B cell (primary cell): ENCODE data around the gene TUBB2A. TPM values are rescaled to one million over a fixed set of nuclear protein-coding genes. Genes with fewer than 3 reads are reported as not detected.

Source experiments
- ATAC-seq: fragments of 200-7000 bp; cut with Tn5 transposase; one replicate; pipeline ENCODE4 v1.10.0; 2021; ENCODE audit warnings: low read depth, mild to moderate bottlenecking, moderate number of reproducible peaks, moderate library complexity
- CTCF ChIA-PET: fragments of 350-600 bp; sonication (Branson Sonifier 250); formaldehyde crosslinking; loops from one replicate; lab custom pipeline; 2021; ENCODE audit warnings: antibody characterized with exemption, inconsistent platforms; lab: Charles Lee
- POLR2A ChIA-PET: fragments of 350-600 bp; sonication (Branson Sonifier 250); formaldehyde crosslinking; loops from one replicate; lab custom pipeline; 2021; ENCODE audit warnings: antibody characterized with exemption; lab: Charles Lee
- DNase-seq: peaks from one replicate; pipeline ENCODE4 v3.0.0; 2013
- H2AFZ ChIP-seq: 2 replicates; pipeline ENCODE4 v1.6.1; 2012; ENCODE audit warnings: mild to moderate bottlenecking, low read depth, low read length; ENCODE audit not compliant: insufficient read depth, poor library complexity, severe bottlenecking
- H3K27ac ChIP-seq, 2 donors: 1 replicate in 1 of 2; 2 replicates in 1 of 2; pipeline ENCODE4 v1.5.1; 2012 to 2013; ENCODE audit warnings: low read length in 2 of 2, mild to moderate bottlenecking in 2 of 2, moderate library complexity in 1 of 2
- H3K27me3 ChIP-seq, 4 experiments: fragments of 200-600 bp in 1 of 4; sonication (generic) in 1 of 4; replicated peaks in 1 of 4; 1 replicate in 2 of 4; 2 replicates in 2 of 4; pipeline versions ENCODE4 v1.6.1 to v1.7.0; 2013 to 2016; ENCODE audit warnings: low read length in 3 of 4, mild to moderate bottlenecking in 2 of 4, mixed read lengths in 1 of 4, moderate library complexity in 1 of 4; ENCODE audit not compliant: insufficient read depth in 4 of 4, control insufficient read depth in 3 of 4; ENCODE audit errors: control extremely low read depth in 1 of 4
- H3K36me3 ChIP-seq, 2 experiments: replicated peaks in 1 of 2; 1 replicate in 1 of 2; 2 replicates in 1 of 2; pipeline versions ENCODE4 v1.6.1 to v1.7.1; 2013; ENCODE audit warnings: low read length in 1 of 2; ENCODE audit not compliant: insufficient read depth in 2 of 2, control insufficient read depth in 1 of 2; ENCODE audit errors: control extremely low read depth in 1 of 2, extremely low read depth in 1 of 2
- H3K4me1 ChIP-seq, 2 donors: fragments of 200-600 bp in 1 of 2; sonication (generic) in 1 of 2; 1 replicate in 1 of 2; 2 replicates in 1 of 2; pipeline versions ENCODE4 v1.5.1 to v1.6.1; 2013 to 2017; ENCODE audit warnings: low read length in 2 of 2; ENCODE audit not compliant: control insufficient read depth in 2 of 2, insufficient read depth in 2 of 2
- H3K4me2 ChIP-seq: replicated peaks from 2 replicates; pipeline ENCODE3; 2012; ENCODE audit warnings: mild to moderate bottlenecking, low read depth, low read length; ENCODE audit not compliant: poor library complexity, severe bottlenecking
- H3K4me3 ChIP-seq, 5 experiments: fragments of 200-600 bp in 1 of 5; sonication (generic) in 1 of 5; 1 replicate in 3 of 5; 2 replicates in 2 of 5; pipeline versions ENCODE4 v1.5.1 to v1.7.0; 2011 to 2016; ENCODE audit warnings: low read length in 4 of 5, mild to moderate bottlenecking in 4 of 5, low read depth in 2 of 5, control low read depth in 1 of 5, moderate library complexity in 1 of 5; ENCODE audit not compliant: insufficient read depth in 1 of 5; ENCODE audit errors: control extremely low read depth in 1 of 5, extremely low read depth in 1 of 5
- H3K79me2 ChIP-seq: fragments of 200-600 bp; sonication (generic); one replicate; pipeline ENCODE4 v1.6.0; 2016; ENCODE audit warnings: low read length; ENCODE audit not compliant: control insufficient read depth, insufficient read depth
- H3K9ac ChIP-seq: fragments of 200-600 bp; sonication (generic); 2 replicates; pipeline ENCODE4 v1.6.1; 2017; ENCODE audit warnings: mild to moderate bottlenecking, low read length, moderate library complexity
- H3K9me3 ChIP-seq, 3 donors: one replicate each; pipeline versions ENCODE4 v1.6.1 to v1.7.1; 2013; ENCODE audit warnings: low read length in 2 of 3; ENCODE audit not compliant: control insufficient read depth in 2 of 3, insufficient read depth in 1 of 3; ENCODE audit errors: control extremely low read depth in 1 of 3
- H4K20me1 ChIP-seq: 2 replicates; pipeline ENCODE4 v1.6.0; 2012; ENCODE audit warnings: mild to moderate bottlenecking, low read length; ENCODE audit not compliant: insufficient read depth, control insufficient read depth, poor library complexity, severe bottlenecking
- H3K27ac Mint-ChIP-seq: one replicate; pipeline ENCODE4 v1.8.0; 2021; ENCODE audit warnings: mixed read lengths
- H3K27me3 Mint-ChIP-seq: one replicate; pipeline ENCODE4 v1.8.0; 2021; ENCODE audit warnings: mixed read lengths
- H3K4me1 Mint-ChIP-seq: one replicate; pipeline ENCODE4 v1.8.0; 2021; ENCODE audit warnings: mixed read lengths
- H3K4me3 Mint-ChIP-seq: one replicate; pipeline ENCODE4 v1.8.0; 2021; ENCODE audit warnings: mixed read lengths
- H3K9me3 Mint-ChIP-seq: one replicate; pipeline ENCODE4 v1.8.0; 2022; ENCODE audit warnings: mixed read lengths; ENCODE audit not compliant: insufficient read depth
- EZH2 ChIP-seq: IDR thresholded peaks from 2 replicates; pipeline ENCODE4 v1.6.1; 2012; ENCODE audit warnings: borderline replicate concordance, low read depth, mild to moderate bottlenecking, moderate library complexity, low read length; ENCODE audit not compliant: insufficient read depth, poor library complexity, severe bottlenecking
- WGBS: methylation state at CpG from one replicate; pipeline ENCODE4 v1.1.5; 2013; ENCODE audit warnings: missing lambda C conversion rate; ENCODE audit not compliant: insufficient coverage; 5-methylcytosine and 5-hydroxymethylcytosine counted together
- intact Hi-C: fragments of 100-400 bp; cut with micrococcal nuclease; formaldehyde crosslinking; loops from one replicate; pipeline ENCODE4 v1.10.0; 2022
- polyA plus RNA-seq: library from polyadenylated mRNA; depleted of rRNA; stranded (reverse); fragments of >200 nt; gene quantifications from 2 replicates; pipeline ENCODE4 v1.2.3, GENCODE V29; 2012
- total RNA-seq, 2 donors: library from RNA; stranded (reverse); fragments of 120-200 nt in 1 of 2; gene quantifications; 1 replicate in 1 of 2; 2 replicates in 1 of 2; pipeline versions ENCODE4 v1.2.3 to v1.2.4, GENCODE V29; 2013 to 2022
- TF ChIP-seq, protein P1 (sequence below): fragments of 200-600 bp; IDR thresholded peaks from one replicate; pipeline ENCODE4 v1.8.0; 2022; ENCODE audit warnings: antibody characterized with exemption, mild to moderate bottlenecking

The TUBB2A gene
- total and polyA plus RNA-seq, 2 donors (not counting 1 experiment from before 2014, with no cell fraction given), result 4.2 to 146 TPM

DNA sequence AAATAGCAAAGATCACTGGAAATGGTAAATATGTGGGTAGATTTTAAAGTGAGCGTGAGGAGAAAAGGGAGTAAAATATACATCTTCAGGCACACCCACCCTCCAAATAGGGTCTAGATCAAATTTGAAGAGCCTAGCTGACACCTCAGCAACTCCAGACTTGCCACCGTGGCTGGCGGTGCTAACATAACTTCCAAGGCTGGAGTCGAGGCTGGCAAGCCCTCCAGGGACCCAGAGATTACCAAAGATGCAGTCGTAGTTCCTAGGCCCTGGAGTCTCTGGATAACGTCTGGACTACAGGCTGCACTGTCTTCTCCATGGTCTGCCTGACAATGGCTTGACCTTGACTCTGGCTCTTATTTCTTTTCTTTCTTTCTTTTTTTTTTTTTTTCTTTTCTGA lies 47.6 kb upstream of the TUBB2A start:
- peaks cover 15 to 18% of the 10 kb centered on the region in 2 donors for H3K4me1 ChIP-seq
- H2AFZ ChIP-seq, result no peak overlapping the region
- intact Hi-C loops, result no loop called here
- H3K9me3 ChIP-seq, result peaks cover 0 to 14% (median 12%) of the 10 kb centered on the region in 3 donors
- Mint-ChIP-seq H3K27ac (no peak overlapping the region), H3K4me1 (peaks cover 32% of the 10 kb centered on the region), H3K4me3 (peak overlapping the region; percentile 38), H3K9me3 (peaks cover 8% of the 10 kb centered on the region), H3K27me3 (peaks cover 13% of the 10 kb centered on the region)
- DNase-seq (no peak), ATAC-seq (no peak)
- no peak overlapping the region for H3K4me2 ChIP-seq
- CTCF ChIA-PET, result no interaction called here
- no peaks in the 10 kb centered on the region for H3K27me3 ChIP-seq
- POLR2A ChIA-PET, result no interaction called here
- H4K20me1 ChIP-seq, result no peaks in the 10 kb centered on the region
- 87% methylated on average over 5 of the region's 6 CpGs for WGBS
- no peak for TF ChIP-seq EZH2
- TF ChIP-seq, protein P1, sequence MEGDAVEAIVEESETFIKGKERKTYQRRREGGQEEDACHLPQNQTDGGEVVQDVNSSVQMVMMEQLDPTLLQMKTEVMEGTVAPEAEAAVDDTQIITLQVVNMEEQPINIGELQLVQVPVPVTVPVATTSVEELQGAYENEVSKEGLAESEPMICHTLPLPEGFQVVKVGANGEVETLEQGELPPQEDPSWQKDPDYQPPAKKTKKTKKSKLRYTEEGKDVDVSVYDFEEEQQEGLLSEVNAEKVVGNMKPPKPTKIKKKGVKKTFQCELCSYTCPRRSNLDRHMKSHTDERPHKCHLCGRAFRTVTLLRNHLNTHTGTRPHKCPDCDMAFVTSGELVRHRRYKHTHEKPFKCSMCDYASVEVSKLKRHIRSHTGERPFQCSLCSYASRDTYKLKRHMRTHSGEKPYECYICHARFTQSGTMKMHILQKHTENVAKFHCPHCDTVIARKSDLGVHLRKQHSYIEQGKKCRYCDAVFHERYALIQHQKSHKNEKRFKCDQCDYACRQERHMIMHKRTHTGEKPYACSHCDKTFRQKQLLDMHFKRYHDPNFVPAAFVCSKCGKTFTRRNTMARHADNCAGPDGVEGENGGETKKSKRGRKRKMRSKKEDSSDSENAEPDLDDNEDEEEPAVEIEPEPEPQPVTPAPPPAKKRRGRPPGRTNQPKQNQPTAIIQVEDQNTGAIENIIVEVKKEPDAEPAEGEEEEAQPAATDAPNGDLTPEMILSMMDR, result no peak
- H3K36me3 ChIP-seq, result no peaks in the 10 kb centered on the region
- H3K27ac ChIP-seq, result no peak overlapping the region
- no peak overlapping the region for H3K9ac ChIP-seq
- no peaks in the 10 kb centered on the region for H3K79me2 ChIP-seq
- H3K4me3 ChIP-seq, result no peak overlapping the region

DNA sequence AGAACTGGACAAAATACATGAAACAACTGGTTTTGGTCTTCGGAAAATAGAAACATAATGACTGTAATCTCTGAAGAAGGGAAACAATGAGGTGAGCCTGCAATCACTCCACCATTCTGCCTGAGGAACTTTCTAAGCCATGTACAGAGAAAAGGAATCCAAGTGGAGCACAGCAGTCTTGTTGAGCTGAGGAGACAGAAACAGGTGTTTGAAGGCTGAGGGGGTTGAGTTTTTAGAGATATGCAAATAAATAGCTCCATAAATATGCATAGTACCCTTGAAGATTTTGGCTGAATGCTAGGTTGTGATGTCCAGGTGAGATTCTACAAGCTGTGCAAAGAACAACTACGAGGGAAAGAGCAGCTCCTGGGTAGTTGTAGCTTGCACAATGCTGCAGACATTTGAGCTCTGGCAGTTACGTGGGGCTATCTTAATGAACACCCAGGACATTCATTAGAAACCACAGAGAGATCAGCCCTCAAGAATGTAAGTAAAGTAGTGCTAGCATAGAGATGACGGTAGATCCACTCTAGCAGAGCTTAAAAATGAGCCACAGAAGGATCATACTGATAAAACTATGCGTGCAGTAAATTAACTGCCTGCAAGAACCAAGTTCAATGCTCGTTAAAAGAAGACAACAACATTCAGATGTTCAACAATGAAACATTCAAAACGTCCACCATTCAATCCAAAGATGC lies 45.8 kb upstream of the TUBB2A start:
- no peak overlapping the region for H2AFZ ChIP-seq
- peaks cover 10 to 15% of the 10 kb centered on the region in 2 donors for H3K4me1 ChIP-seq
- no CpG with 5 or more reads among the region's 7 CpGs for WGBS
- no peak overlapping the region for H3K27ac ChIP-seq
- no peak overlapping the region for H3K4me3 ChIP-seq
- no peak overlapping the region for H3K4me2 ChIP-seq
- Mint-ChIP-seq H3K27me3 (peaks cover 3% of the 10 kb centered on the region), H3K9me3 (peaks cover 8% of the 10 kb centered on the region), H3K27ac (no peak overlapping the region), H3K4me1 (peaks cover 20% of the 10 kb centered on the region), H3K4me3 (peak overlapping the region; percentile 15)
- no peak for DNase-seq
- H3K79me2 ChIP-seq, result no peaks in the 10 kb centered on the region
- H3K27me3 ChIP-seq, result no peaks in the 10 kb centered on the region
- ATAC-seq, result no peak
- H3K9ac ChIP-seq, result no peak overlapping the region
- H3K9me3 ChIP-seq, result peaks cover 0 to 18% (median 14%) of the 10 kb centered on the region in 3 donors
- ChIA-PET POLR2A (interaction anchor here (0.6 kb wide), 1 partner anchor 567 kb away, joined by 3 read pairs; no protein-coding TSS in a partner anchor), CTCF (no interaction called here)
- H3K36me3 ChIP-seq, result no peaks in the 10 kb centered on the region
- intact Hi-C loops, result no loop called here
- no peak for TF ChIP-seq EZH2
- TF ChIP-seq, protein P1, result no peak
- no peaks in the 10 kb centered on the region for H4K20me1 ChIP-seq
